ENCODE results near the gene PLXNA2.

Gene PLXNA2

GRCh38 chr1:208265525-208265924 is 21.3 kb upstream of the PLXNA2 start:
- no peak for DNase-seq

GRCh38 chr1:208265122-208265469 is 20.9 kb upstream of the PLXNA2 start:
- DNase-seq, result no peak

- DNase-seq, result no peak
These were observed 20.4 kb upstream of the PLXNA2 start for GRCh38 chr1:208264469-208265121.

GRCh38 chr1:208261874-208262273 is 17.7 kb upstream of the PLXNA2 start:
- no peak for DNase-seq

- DNase-seq, result no peak
These were observed 14.1 kb upstream of the PLXNA2 start for GRCh38 chr1:208258277-208258676.

GRCh38 chr1:208257351-208257750 is 13.2 kb upstream of the PLXNA2 start:
- DNase-seq, result no peak

GRCh38 chr1:208256556-208256955 is 12.4 kb upstream of the PLXNA2 start:
- DNase-seq, result no peak

GRCh38 chr1:208256091-208256490 is 11.9 kb upstream of the PLXNA2 start:
- no peak for DNase-seq

- DNase-seq, result no peak
These were observed 10.7 kb upstream of the PLXNA2 start for GRCh38 chr1:208254862-208255261.

GRCh38 chr1:208254376-208254775 is 10.2 kb upstream of the PLXNA2 start:
- DNase-seq, result no peak

- no peak for DNase-seq
These were observed 8.8 kb upstream of the PLXNA2 start for GRCh38 chr1:208252836-208253576.

GRCh38 chr1:208251911-208252835 is 8.0 kb upstream of the PLXNA2 start:
- DNase-seq, result no peak

GRCh38 chr1:208251015-208251414 is 6.8 kb upstream of the PLXNA2 start:
- DNase-seq, result no peak

- no peak for DNase-seq
These were observed 6.4 kb upstream of the PLXNA2 start for GRCh38 chr1:208250613-208251012.

- DNase-seq, result no peak
These were observed 5.0 kb upstream of the PLXNA2 start for GRCh38 chr1:208248991-208249696.

GRCh38 chr1:208248307-208248801 is 4.2 kb upstream of the PLXNA2 start:
- DNase-seq, result no peak

- no peak for DNase-seq
These were observed 3.5 kb upstream of the PLXNA2 start for GRCh38 chr1:208247696-208248095.

GRCh38 chr1:208245185-208245705 is 1.1 kb upstream of the PLXNA2 start:
- peak; percentile 43 to 48 for DNase-seq

- DNase-seq, result no peak
These were observed 637 bp downstream of the PLXNA2 start for GRCh38 chr1:208243527-208243966.

- DNase-seq, result no peak
These were observed 1.1 kb downstream of the PLXNA2 start for GRCh38 chr1:208242941-208243526.

GRCh38 chr1:208242146-208242545 is 2.0 kb downstream of the PLXNA2 start:
- no peak for DNase-seq

GRCh38 chr1:208241512-208241911 is 2.7 kb downstream of the PLXNA2 start:
- DNase-seq, result no peak

All from bone marrow (tissue), 2 donors.